GM18519 (cell line): ENCODE measurements around the gene STK35.

Source experiments
- ATAC-seq: cut with Tn5 transposase; IDR thresholded peaks from one replicate; pipeline ENCODE4 v1.9.1; 2021; ENCODE audit warnings: mild to moderate bottlenecking, moderate library complexity; ENCODE audit not compliant: unreplicated experiment, low FRiP score

Gene STK35

GRCh38 chr20:2101057-2101864, at the start of gene STK35:
STK35 (plus strand) TSS chr20:2101827; CDS start chr20:2101882, 55 bp downstream.
- no peak for ATAC-seq

- no peak for ATAC-seq
Measured at GRCh38 chr20:2051946-2052345, 49.7 kb upstream of the STK35 start.

- ATAC-seq, result no peak
Measured at GRCh38 chr20:2052741-2053140, 48.9 kb upstream of the STK35 start.

GRCh38 chr20:2053615-2054014, 48.0 kb upstream of the STK35 start:
- ATAC-seq, result no peak

GRCh38 chr20:2054911-2055310, 46.7 kb upstream of the STK35 start:
- ATAC-seq, result no peak

- no peak for ATAC-seq
Measured at GRCh38 chr20:2059411-2059810, 42.2 kb upstream of the STK35 start.

- ATAC-seq, result no peak
Measured at GRCh38 chr20:2065099-2065498, 36.5 kb upstream of the STK35 start.

GRCh38 chr20:2066461-2067122, 35.0 kb upstream of the STK35 start:
- no peak for ATAC-seq

- ATAC-seq, result no peak
Measured at GRCh38 chr20:2080532-2081224, 20.9 kb upstream of the STK35 start.

- ATAC-seq, result no peak
Measured at GRCh38 chr20:2084703-2085102, 16.9 kb upstream of the STK35 start.

GRCh38 chr20:2086177-2086979, 15.2 kb upstream of the STK35 start:
- ATAC-seq, result no peak

GRCh38 chr20:2086980-2087377, 14.6 kb upstream of the STK35 start:
- ATAC-seq, result no peak

GRCh38 chr20:2088891-2089290, 12.7 kb upstream of the STK35 start:
- ATAC-seq, result no peak

GRCh38 chr20:2089447-2089846, 12.2 kb upstream of the STK35 start:
- ATAC-seq, result no peak

- ATAC-seq, result no peak
Measured at GRCh38 chr20:2093159-2093781, 8.4 kb upstream of the STK35 start.

- no peak for ATAC-seq
Measured at GRCh38 chr20:2093883-2094282, 7.7 kb upstream of the STK35 start.

- ATAC-seq, result peak; percentile 47
Measured at GRCh38 chr20:2101865-2102584, 398 bp downstream of the STK35 start.

GRCh38 chr20:2102585-2103460, 1.2 kb downstream of the STK35 start:
- peak; percentile 29 for ATAC-seq
